ENCODE measurements around the gene PASK. TPM values are rescaled to one million over a fixed set of nuclear protein-coding genes. Genes with fewer than 3 reads are reported as not detected.

The PASK gene
- total RNA-seq, 2 experiments from 2014 or later, result 71.3 to 74.8 TPM

GRCh38 chr2:241063587-241063986 lies 85.7 kb downstream of the PASK start:
- no peak for TF ChIP-seq CTCF (IDR thresholded peaks at IDR 0.05)
- DNase-seq (no peak), ATAC-seq (peak; percentile 16)
- no peaks in the 10 kb centered on the region for H3K9me3 Mint-ChIP-seq
- ChIA-PET CTCF (interaction anchor here (1.1 to 1.5 kb wide), 4 partner anchors 9 to 212 kb away, joined by 3 to 4 read pairs (median 3); no protein-coding TSS in a partner anchor), POLR2A (interaction anchor here (0.6 kb wide), 1 partner anchor 70 kb away, joined by 3 read pairs; no protein-coding TSS in a partner anchor)
- no peak overlapping the region for H3K4me3 Mint-ChIP-seq
- H3K4me1 Mint-ChIP-seq (ENCODE audit: low read depth), result peaks cover 4% of the 10 kb centered on the region
- intact Hi-C loops (cut with micrococcal nuclease), result no loop called here
- H3K27me3 Mint-ChIP-seq, result no peaks in the 10 kb centered on the region
- H3K36me3 Mint-ChIP-seq (ENCODE audit: low read depth), result no peaks in the 10 kb centered on the region
- no peak overlapping the region for H3K27ac Mint-ChIP-seq

GRCh38 chr2:241063093-241063551 lies 86.2 kb downstream of the PASK start:
- H3K36me3 Mint-ChIP-seq (ENCODE audit: low read depth), result no peaks in the 10 kb centered on the region
- CTCF ChIA-PET, result interaction anchor here (1.1 to 1.5 kb wide), 4 partner anchors 9 to 211 kb away, joined by 3 to 4 read pairs (median 3); no protein-coding TSS in a partner anchor
- no peak for TF ChIP-seq CTCF (IDR thresholded peaks at IDR 0.05)
- DNase-seq, result no peak
- ATAC-seq, result no peak
- H3K4me1 Mint-ChIP-seq (ENCODE audit: low read depth), result peaks cover 4% of the 10 kb centered on the region
- H3K27me3 Mint-ChIP-seq, result no peaks in the 10 kb centered on the region
- intact Hi-C loops (cut with micrococcal nuclease), result no loop called here
- no peaks in the 10 kb centered on the region for H3K9me3 Mint-ChIP-seq
- no peak overlapping the region for H3K27ac Mint-ChIP-seq
- H3K4me3 Mint-ChIP-seq, result no peak overlapping the region
- POLR2A ChIA-PET, result interaction anchor here (0.6 kb wide), 1 partner anchor 69 kb away, joined by 3 read pairs; no protein-coding TSS in a partner anchor

GRCh38 chr2:241062389-241063092 lies 86.7 kb downstream of the PASK start:
- Mint-ChIP-seq H3K4me3 (no peak overlapping the region), H3K9me3 (no peaks in the 10 kb centered on the region), H3K27ac (no peak overlapping the region), H3K36me3 (ENCODE audit: low read depth) (no peaks in the 10 kb centered on the region), H3K27me3 (no peaks in the 10 kb centered on the region), H3K4me1 (ENCODE audit: low read depth) (peaks cover 4% of the 10 kb centered on the region)
- POLR2A ChIA-PET, result no interaction called here
- CTCF ChIA-PET, result interaction anchor here (1.1 to 1.5 kb wide), 3 partner anchors 8 to 211 kb away, joined by 3 to 4 read pairs (median 3); no protein-coding TSS in a partner anchor
- TF ChIP-seq CTCF (IDR thresholded peaks at IDR 0.05), result no peak
- intact Hi-C loops (cut with micrococcal nuclease), result no loop called here
- DNase-seq, result no peak
- ATAC-seq, result no peak

- peaks cover 4% of the 10 kb centered on the region for H3K4me1 Mint-ChIP-seq (ENCODE audit: low read depth)
- ATAC-seq (no peak), DNase-seq (no peak)
- H3K9me3 Mint-ChIP-seq, result no peaks in the 10 kb centered on the region
- H3K4me3 Mint-ChIP-seq, result no peak overlapping the region
- ChIA-PET POLR2A (interaction anchor here (0.6 kb wide), 1 partner anchor 13 kb away, joined by 3 read pairs; no protein-coding TSS in a partner anchor), CTCF (no interaction called here)
- H3K36me3 Mint-ChIP-seq (ENCODE audit: low read depth), result no peaks in the 10 kb centered on the region
- no peaks in the 10 kb centered on the region for H3K27me3 Mint-ChIP-seq
- intact Hi-C loops (cut with micrococcal nuclease), result no loop called here
- TF ChIP-seq CTCF (IDR thresholded peaks at IDR 0.05), result no peak
- H3K27ac Mint-ChIP-seq, result no peak overlapping the region
Observed at GRCh38 chr2:241061275-241061674, 88.0 kb downstream of the PASK start.

Other genes starting within 250 kb of the PASK start
- not detected for gene CROCC2, start 243.1 kb downstream of the PASK start, total RNA-seq
- gene SNED1, start 150.9 kb downstream of the PASK start, total RNA-seq, result 1 to 10 TPM; 1.4 to 1.8 TPM
- 10 to 100 TPM; 33.2 to 36.6 TPM for gene MTERF4, start 47.2 kb downstream of the PASK start, total RNA-seq
- gene PPP1R7, start 995 bp upstream of the PASK start, total RNA-seq, result 10 to 100 TPM; 82.9 to 88.7 TPM
- gene ANO7, start 39.2 kb upstream of the PASK start, total RNA-seq, result 1 to 10 TPM; 5.1 to 5.4 TPM
- gene HDLBP, start 166.2 kb upstream of the PASK start, total RNA-seq, result 100 to 1,000 TPM; 259 to 266 TPM
- gene SEPTIN2, start 166.5 kb upstream of the PASK start, total RNA-seq, result 100 to 1,000 TPM; 210 to 211 TPM
- gene FARP2, start 206.8 kb upstream of the PASK start, total RNA-seq, result 10 to 100 TPM; 31.9 to 32.8 TPM

Data from activated CD8-positive, alpha-beta T cell treated with anti-CD3 and anti-CD28 coated beads for 36 hours (primary cell).